Natural killer cell (primary cell): ENCODE results near the gene KDM4B. TPM values are rescaled to one million over a fixed set of nuclear protein-coding genes. Genes with fewer than 3 reads are reported as not detected.

Source experiments
- ATAC-seq, 3 donors: fragments of 150-1000 bp in 2 of 3; fragments of 200-7000 bp in 1 of 3; cut with Tn5 transposase; 1 replicate in 1 of 3; 2 replicates in 2 of 3; pipeline ENCODE4 v1.10.0; 2021; ENCODE audit warnings: mild to moderate bottlenecking in 2 of 3, moderate library complexity in 2 of 3
- DNase-seq, 2 donors: peaks; one replicate each; pipeline versions ENCODE4 v3.0.0 to v3.0.0-alpha.2; 2013 to 2021; ENCODE audit warnings: mixed read lengths in 1 of 2
- H3K27ac ChIP-seq: one replicate; pipeline ENCODE4 v1.5.1; 2013; ENCODE audit warnings: mild to moderate bottlenecking, low read length
- H3K27me3 ChIP-seq: one replicate; pipeline ENCODE4 v1.6.1; 2013; ENCODE audit warnings: low read length; ENCODE audit not compliant: control insufficient read depth, insufficient read depth
- H3K36me3 ChIP-seq: one replicate; pipeline ENCODE4 v1.6.1; 2013; ENCODE audit warnings: low read length; ENCODE audit not compliant: control insufficient read depth, insufficient read depth
- H3K4me1 ChIP-seq: one replicate; pipeline ENCODE4 v1.6.1; 2013; ENCODE audit warnings: low read length; ENCODE audit not compliant: control insufficient read depth, insufficient read depth
- H3K4me3 ChIP-seq: one replicate; pipeline ENCODE4 v1.5.1; 2013; ENCODE audit warnings: low read length
- H3K9me3 ChIP-seq: one replicate; pipeline ENCODE4 v1.6.1; 2013; ENCODE audit warnings: low read length; ENCODE audit not compliant: control insufficient read depth, insufficient read depth
- H3K27ac Mint-ChIP-seq, 2 donors: one replicate each; pipeline ENCODE4 v1.8.0; 2022; ENCODE audit warnings: mild to moderate bottlenecking in 2 of 2, mixed read lengths in 2 of 2, moderate library complexity in 1 of 2
- H3K27me3 Mint-ChIP-seq, 2 donors: one replicate each; pipeline ENCODE4 v1.8.0; 2022; ENCODE audit warnings: low read depth in 2 of 2, mixed read lengths in 2 of 2
- H3K36me3 Mint-ChIP-seq: one replicate; pipeline ENCODE4 v1.8.0; 2022; ENCODE audit warnings: mixed read lengths
- H3K4me1 Mint-ChIP-seq, 2 donors: one replicate each; pipeline ENCODE4 v1.8.0; 2022; ENCODE audit warnings: mixed read lengths in 2 of 2
- H3K4me3 Mint-ChIP-seq: one replicate; pipeline ENCODE4 v1.8.0; 2022; ENCODE audit warnings: mild to moderate bottlenecking, moderate library complexity, mixed read lengths
- H3K9me3 Mint-ChIP-seq, 2 donors: one replicate each; pipeline ENCODE4 v1.8.0; 2022; ENCODE audit warnings: mixed read lengths in 2 of 2
- CTCF ChIP-seq: fragments of 200-600 bp; IDR thresholded peaks from one replicate; pipeline ENCODE4 v1.8.0; 2022; ENCODE audit warnings: antibody characterized with exemption
- WGBS: methylation state at CpG from one replicate; pipeline ENCODE4 v1.1.7; 2013; ENCODE audit warnings: missing lambda C conversion rate; ENCODE audit not compliant: insufficient coverage; 5-methylcytosine and 5-hydroxymethylcytosine counted together
- intact Hi-C: fragments of 100-400 bp; cut with micrococcal nuclease; formaldehyde crosslinking; loops from one replicate; pipeline ENCODE4 v1.14.2; 2022
- total RNA-seq, 4 donors: library from RNA; stranded (reverse); fragments of 120-200 nt in 1 of 4; gene quantifications; one replicate each; pipeline versions ENCODE4 v1.2.3 to v1.2.4, GENCODE V29; 2013 to 2022

The KDM4B gene
- total RNA-seq, 3 donors from 2014 or later (not counting 1 experiment from before 2014, with no cell fraction given) = 68.0 to 73.5 (median 68.1) TPM

GRCh38 chr19:5172859-5173630, 204.1 kb downstream of the KDM4B start:
- no peak for TF ChIP-seq CTCF
- ATAC-seq (no peak), DNase-seq (no peak)
- WGBS = 70% methylated on average over 6 of the region's 8 CpGs
- Mint-ChIP-seq H3K4me1 (peaks cover 0 to 5% of the 10 kb centered on the region in 2 donors), H3K27ac (no peak overlapping the region), H3K9me3 (no peaks in the 10 kb centered on the region), H3K27me3 (peaks cover 5 to 8% of the 10 kb centered on the region in 2 donors), H3K4me3 (no peak overlapping the region), H3K36me3 (no peaks in the 10 kb centered on the region)
- H3K27me3 ChIP-seq = no peaks in the 10 kb centered on the region
- H3K27ac ChIP-seq = no peak overlapping the region
- H3K4me3 ChIP-seq = no peak overlapping the region
- intact Hi-C loops = no loop called here
- no peaks in the 10 kb centered on the region for H3K4me1 ChIP-seq
- H3K9me3 ChIP-seq = no peaks in the 10 kb centered on the region
- H3K36me3 ChIP-seq = no peaks in the 10 kb centered on the region

DNA sequence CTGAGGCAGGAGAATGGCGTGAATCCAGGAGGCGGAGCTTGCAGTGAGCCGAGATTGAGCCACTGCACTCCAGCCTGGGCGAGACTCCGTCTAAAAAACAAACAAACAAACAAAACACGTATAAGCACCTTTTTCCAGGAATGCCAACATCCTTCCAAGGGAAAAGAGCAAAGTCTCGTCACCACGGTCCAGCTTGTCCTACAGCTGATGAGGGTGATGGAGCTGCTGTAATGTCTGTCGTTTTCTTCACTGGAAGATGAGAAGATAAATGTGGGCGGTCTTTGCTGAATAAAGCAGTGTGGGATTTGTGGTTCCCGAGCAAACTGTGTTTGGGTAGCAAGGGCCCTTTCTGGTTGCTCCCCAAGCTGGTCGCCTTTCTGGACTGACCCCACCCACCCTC, 205.1 kb downstream of the KDM4B start:
- H3K4me1 Mint-ChIP-seq = peaks cover 0 to 5% of the 10 kb centered on the region in 2 donors
- Histone ChIP-seq H3K4me3 (no peak overlapping the region), H3K4me1 (no peaks in the 10 kb centered on the region), H3K27me3 (no peaks in the 10 kb centered on the region), H3K36me3 (no peaks in the 10 kb centered on the region), H3K9me3 (no peaks in the 10 kb centered on the region), H3K27ac (no peak overlapping the region)
- DNase-seq (no peak), ATAC-seq (no peak)
- WGBS = 74% methylated on average over 12 of the region's 12 CpGs
- no peak overlapping the region for H3K27ac Mint-ChIP-seq
- H3K27me3 Mint-ChIP-seq = peaks cover 5 to 8% of the 10 kb centered on the region in 2 donors
- no peak overlapping the region for H3K4me3 Mint-ChIP-seq
- no peak for TF ChIP-seq CTCF
- H3K9me3 Mint-ChIP-seq = no peaks in the 10 kb centered on the region
- intact Hi-C loops = no loop called here
- no peaks in the 10 kb centered on the region for H3K36me3 Mint-ChIP-seq

- H3K27me3 ChIP-seq = no peaks in the 10 kb centered on the region
- H3K4me3 ChIP-seq = no peak overlapping the region
- Mint-ChIP-seq H3K27me3 (no peaks in the 10 kb centered on the region), H3K4me3 (no peak overlapping the region), H3K27ac (no peak overlapping the region), H3K9me3 (no peaks in the 10 kb centered on the region), H3K36me3 (no peaks in the 10 kb centered on the region), H3K4me1 (no peaks in the 10 kb centered on the region)
- H3K4me1 ChIP-seq = no peaks in the 10 kb centered on the region
- DNase-seq (no peak), ATAC-seq (no peak)
- no peak overlapping the region for H3K27ac ChIP-seq
- no peaks in the 10 kb centered on the region for H3K9me3 ChIP-seq
- no peak for TF ChIP-seq CTCF
- no peaks in the 10 kb centered on the region for H3K36me3 ChIP-seq
- intact Hi-C loops = no loop called here
- WGBS = 83% methylated on average over 17 of the region's 19 CpGs
These were observed 209.0 kb downstream of the KDM4B start for GRCh38 chr19:5177745-5178450.
